GM18507 (cell line): Measurements from ENCODE around the gene METTL15.
A peak's percentile ranks its signal among the peaks of the same experiment; 100 is the strongest.
"Not testable (repeated sequence)": the region's sequence is repeated elsewhere in the genome, so short reads cannot be mapped to it uniquely, and the experiment has no call there.

Experiments
- DNase-seq: peaks from one replicate; pipeline ENCODE4 v3.0.0; 2011; ENCODE audit warnings: low read depth; ENCODE audit not compliant: insufficient read length; ENCODE audit errors: extremely low spot score
- FAIRE-seq: peaks from 2 replicates; lab custom pipeline; 2011; peaks lifted over from hg19 to GRCh38; lab: Jason Lieb, UNC

The METTL15 gene, protein sequence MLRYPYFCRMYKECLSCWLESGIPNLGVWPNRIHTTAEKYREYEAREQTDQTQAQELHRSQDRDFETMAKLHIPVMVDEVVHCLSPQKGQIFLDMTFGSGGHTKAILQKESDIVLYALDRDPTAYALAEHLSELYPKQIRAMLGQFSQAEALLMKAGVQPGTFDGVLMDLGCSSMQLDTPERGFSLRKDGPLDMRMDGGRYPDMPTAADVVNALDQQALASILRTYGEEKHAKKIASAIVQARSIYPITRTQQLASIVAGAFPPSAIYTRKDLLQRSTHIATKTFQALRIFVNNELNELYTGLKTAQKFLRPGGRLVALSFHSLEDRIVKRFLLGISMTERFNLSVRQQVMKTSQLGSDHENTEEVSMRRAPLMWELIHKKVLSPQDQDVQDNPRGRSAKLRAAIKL

DNA sequence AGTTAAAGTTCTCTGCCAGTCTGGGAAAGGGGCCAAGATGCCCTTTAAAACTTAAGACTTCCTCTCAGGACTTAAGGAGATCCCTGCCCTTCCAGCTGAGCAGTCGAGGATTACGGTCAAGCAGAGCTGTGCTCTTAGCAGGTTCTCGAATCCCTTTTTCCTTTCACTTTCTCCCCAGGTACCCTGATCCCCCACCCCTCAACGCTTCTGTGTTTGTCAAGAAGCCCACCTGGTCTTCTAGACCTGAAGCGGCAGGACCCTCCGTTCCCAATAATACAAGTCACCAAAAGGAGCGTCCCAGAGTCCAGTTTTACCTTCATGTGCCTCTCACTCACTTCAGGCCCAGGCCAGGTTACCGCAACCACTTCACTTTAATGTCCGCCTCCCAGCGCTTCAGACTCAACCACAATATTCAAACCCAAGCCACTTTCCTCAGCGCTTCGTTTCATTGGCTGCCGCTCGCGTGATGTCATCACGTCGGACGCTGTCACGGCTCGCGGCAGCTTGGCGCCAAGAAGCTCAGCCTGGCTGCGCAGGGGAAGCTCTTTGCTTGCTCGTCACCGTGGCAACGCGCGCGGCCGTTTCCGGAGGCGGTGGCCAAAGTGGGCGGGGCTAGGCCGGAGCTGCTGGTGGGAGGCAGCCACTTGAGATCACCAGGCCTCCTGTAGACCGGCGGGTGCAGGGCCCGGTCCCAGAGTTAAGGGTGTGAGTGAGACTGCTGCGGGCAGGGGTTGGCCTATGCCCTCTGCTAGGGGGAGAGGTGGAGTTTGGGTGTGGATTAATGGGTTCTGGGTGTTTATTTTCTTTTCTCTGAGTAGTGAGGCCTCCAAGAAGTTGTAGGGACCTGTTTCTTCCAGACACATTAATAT, at the start of gene METTL15, which contains the start of gene KIF18A:
Gene METTL15 (plus strand): TSS at position 639 of the 869 bp plus-strand sequence. CDS start 4,947 bp downstream, outside the sequence.
Gene KIF18A (minus strand): TSS at position 407 of the 869 bp plus-strand sequence. CDS start 10,209 bp downstream, outside the sequence.
- FAIRE-seq: peak; percentile 99
- peak; percentile 74 for DNase-seq

DNA sequence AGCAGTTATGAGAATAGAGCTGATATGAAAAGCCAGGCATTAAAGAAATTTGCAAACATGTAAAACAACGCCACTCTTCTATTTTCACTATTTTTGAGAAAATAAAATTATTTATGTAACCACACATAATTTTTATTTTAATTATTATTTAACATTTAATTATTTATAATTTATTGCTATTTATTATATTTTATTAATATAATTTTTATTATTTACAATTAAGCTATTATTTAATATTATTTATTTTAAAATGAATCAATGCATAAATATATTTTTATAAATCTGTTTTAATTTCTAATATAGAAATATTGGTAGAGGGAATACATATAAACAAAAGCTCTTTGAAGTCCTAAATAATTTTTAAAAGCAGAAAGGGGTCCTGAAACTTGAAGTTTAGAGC, 36.9 kb upstream of the METTL15 start:
- no peak for FAIRE-seq
- no peak for DNase-seq

DNA sequence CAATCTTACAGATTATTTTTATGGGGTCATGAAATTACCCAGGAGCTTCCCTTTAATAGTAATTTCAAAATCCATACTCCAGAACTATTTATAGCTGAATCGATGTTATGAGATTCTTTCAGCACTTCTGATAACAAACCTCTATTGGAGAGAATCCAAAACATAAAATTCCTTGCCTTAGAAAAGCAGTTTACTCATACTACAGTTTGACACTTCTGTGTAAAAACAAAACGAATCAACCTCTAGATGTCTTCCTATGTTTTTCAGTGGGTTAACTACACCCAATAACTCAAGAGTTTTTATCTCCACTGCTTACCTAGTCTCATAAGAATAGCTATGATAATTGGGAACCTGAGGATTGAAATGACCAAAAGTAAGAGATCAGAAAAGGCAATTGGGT, 35.9 kb upstream of the METTL15 start:
- DNase-seq: no peak
- FAIRE-seq: no peak

DNA sequence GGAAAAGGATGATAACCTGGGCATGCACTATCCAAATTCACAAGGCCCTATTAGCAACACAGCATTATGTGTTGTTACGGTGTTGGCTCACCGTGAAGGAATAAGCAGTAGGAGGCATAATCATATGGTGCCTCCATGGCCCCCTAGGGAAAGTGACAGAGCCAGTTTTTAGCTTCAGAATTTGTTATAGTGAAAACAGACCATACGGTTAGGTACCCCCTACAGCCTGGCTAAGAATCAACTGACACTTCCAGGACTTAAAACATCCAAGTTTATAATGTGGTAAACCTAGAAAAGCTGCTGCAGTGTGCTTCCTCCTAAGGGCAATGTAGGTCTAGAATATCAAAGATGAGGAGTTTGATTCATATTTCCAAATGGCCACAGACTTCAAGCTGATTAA, 30.7 kb upstream of the METTL15 start:
- FAIRE-seq (no peak), DNase-seq (no peak)

DNA sequence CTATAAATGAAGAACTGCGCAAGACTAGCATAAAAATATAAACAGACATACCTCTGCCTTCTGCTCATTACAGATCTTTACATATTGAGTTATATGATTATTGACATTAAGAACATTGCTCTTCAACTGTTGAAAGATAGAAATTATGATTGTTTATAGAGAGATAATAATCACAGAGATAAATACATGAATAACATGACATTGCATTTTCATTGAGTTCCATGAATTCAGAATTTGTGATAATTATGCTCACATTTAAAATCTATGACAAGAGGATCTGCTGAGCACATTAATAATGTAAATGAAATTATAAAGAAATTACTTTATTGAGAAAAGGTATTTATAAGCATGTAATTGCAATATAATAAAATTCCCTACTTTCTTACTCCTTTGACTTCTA, 25.1 kb upstream of the METTL15 start:
- FAIRE-seq (no peak), DNase-seq (no peak)

DNA sequence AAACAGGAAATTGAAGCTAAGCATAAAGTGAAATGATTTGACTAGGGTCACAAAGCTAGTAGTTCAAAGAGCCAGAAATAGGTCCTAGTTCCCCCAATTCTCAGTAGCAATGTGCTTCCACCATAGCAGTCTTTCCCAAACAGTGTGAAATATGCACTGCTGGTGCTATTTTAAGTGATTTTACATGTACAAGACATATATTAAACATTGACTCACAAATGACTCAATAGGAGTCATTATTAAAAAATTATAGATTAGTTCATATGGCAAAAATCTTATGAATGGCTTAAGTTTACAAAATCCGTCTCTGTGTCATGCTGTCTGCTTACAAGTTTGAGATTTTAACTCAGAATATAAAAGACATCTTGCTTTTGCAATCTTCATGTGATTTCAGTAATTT, 21.6 kb upstream of the METTL15 start:
- DNase-seq (no peak), FAIRE-seq (no peak)

DNA sequence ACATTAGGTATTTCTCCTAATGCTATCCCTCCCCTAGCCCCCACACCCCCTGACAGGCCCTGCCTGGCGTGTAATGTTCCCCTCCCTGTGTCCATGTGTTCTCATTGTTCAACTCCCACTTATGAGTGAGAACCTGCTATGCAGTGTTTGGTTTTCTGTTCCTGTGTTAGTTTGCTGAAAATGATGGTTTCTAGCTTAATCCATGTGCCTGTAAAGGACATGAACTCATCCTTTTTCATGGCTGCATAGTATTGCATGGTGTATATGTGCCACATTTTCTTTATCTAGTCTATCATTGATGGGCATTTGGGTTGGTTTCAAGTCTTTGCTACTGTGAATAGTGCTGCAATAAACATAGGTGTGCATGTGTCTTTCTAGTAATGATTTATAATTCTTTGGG, 21.0 kb upstream of the METTL15 start:
- FAIRE-seq, DNase-seq: not testable (repeated sequence)

DNA sequence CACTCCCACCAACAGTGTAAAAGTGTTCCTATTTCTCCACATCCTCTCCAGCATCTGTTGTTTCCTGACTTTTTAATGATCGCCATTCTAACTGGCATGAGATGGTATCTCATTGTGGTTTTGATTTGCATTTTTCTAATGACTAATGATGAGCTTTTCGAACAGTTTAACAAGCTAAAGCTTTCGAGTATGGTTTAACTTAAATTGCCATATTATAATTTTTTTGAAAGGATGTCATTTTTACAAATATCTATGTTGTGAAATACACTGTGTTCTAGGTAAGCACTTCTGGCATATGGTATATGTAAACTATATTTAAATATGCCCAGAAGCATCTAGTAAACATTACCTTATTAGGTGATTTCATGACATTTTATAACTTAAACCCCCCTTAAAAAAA, 20.5 kb upstream of the METTL15 start:
- DNase-seq, FAIRE-seq: not testable (repeated sequence)

DNA sequence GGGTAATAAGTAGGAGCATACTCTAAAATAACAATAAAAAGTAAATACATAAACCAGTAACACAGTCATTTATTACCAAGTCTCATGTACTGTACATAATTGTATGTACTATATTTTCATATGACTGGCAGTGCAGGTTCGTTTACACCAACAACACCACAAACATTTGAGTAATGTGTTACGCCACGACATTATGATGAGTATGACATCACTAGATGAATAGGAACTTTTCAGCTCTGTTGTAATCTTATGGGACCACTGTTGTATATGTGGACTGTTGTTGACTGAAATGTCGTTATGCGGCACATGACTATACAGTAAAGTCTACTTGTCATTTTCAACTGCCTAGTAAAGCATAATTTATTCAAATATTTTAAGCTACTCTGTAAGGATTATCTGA, 18.8 kb upstream of the METTL15 start:
- DNase-seq: no peak
- no peak for FAIRE-seq

DNA sequence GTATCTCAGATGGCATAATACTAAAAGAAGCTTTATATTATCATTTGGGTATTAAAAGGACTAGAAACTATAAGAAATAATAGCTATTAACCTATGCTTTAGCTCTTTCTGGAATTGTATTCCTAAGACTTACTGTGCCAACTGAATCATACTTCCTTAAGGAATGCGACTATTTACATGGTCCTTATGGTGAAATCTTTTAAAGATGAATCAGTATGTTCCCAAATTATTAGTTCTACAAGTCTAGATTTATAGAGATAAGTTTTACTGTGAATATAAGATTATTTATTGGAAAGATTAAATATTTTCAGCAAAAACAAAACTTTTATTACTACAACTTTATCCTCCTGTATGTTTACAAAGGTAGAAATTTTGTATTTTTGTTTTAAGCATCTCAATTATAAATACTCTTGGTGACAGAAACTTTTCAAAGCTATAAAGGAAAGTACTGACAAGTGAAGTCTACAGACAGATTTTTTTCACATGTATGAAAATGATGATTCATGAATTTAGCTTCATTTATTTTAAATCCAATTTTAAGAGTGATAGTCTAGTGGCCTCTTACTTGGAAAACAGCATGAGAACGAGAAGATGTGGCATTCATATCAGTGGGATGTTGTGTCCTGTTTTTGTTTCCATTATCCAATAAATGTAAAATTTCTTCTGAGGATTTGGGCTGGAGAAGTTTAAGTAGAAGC, 18.0 kb upstream of the METTL15 start:
- DNase-seq (no peak), FAIRE-seq (no peak)

DNA sequence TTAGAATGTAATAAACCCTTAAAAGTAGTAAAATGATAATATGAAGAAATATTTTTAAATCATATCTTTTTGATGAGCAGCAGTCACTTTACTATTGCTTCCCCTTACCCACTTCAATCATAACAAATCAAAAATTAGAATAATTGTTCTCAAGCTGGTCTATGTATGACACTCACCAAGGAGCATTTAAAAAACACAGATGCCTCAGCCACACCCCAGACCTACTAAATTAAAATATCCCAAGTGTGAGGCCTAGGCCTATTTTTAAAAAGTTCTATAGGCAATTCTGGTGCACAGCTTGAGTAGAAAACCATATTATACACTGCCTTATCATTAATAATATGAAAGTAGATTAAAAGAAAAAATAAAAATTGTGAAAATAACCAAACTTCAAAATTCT, 15.4 kb upstream of the METTL15 start:
- no peak for FAIRE-seq
- DNase-seq: no peak

DNA sequence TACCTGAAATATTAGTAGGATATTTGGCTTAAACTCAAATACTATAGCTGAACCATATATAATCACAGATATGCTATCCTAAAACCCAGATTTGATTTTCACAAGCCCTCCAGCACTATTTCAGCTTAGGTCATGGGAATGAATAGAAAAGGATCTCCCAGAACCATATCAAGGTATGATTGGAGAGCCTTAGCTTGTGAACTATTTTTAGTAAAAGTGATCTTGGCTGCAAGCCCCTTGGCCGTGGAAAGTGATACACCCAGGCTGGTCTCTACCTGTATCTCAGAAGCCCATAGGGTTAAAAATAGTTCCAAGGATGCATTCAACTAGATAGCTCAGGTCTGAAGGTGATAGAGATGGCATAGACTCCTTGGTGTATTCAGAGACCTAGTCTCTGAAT, 9.9 kb upstream of the METTL15 start:
- no peak for FAIRE-seq
- no peak for DNase-seq

DNA sequence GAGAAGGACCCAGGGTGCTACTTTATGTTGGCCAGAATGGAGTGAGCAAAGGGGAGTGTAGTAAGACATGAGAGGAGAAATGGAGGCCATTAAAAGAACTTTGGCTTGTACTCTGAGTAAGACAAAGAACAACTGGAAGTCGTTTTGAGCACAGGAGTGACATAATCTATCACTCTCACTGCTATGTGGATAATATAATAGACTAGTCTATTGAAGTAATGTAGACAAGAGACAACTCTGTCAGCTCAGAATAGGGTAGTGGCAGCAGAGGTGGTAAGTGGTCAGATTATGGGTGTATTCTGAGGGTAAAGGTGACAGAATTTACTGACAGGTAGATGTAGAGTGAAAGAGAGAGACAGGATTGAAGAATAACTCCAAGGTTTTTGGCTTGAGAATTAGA, 8.5 kb upstream of the METTL15 start:
- FAIRE-seq: no peak
- DNase-seq: no peak

DNA sequence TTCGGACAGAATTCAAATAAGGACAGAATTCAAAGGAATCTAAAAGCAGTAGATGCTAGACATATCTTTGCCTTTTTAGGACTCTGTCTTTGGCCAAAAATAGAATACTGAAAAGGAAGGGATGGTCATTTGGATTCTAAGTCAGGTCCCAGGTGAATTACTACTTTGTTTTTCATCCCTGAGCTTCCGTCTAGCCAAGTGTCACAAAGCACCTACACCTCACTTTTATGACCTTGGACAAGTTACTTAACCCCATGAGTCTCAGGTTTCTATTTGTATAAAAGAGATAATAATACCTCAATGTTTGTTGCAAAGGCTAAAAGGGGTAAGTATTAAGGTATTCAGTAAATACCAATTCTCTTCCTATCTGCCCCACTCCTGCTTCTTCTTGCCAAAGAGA, 7.5 kb upstream of the METTL15 start:
- DNase-seq (no peak), FAIRE-seq (no peak)

DNA sequence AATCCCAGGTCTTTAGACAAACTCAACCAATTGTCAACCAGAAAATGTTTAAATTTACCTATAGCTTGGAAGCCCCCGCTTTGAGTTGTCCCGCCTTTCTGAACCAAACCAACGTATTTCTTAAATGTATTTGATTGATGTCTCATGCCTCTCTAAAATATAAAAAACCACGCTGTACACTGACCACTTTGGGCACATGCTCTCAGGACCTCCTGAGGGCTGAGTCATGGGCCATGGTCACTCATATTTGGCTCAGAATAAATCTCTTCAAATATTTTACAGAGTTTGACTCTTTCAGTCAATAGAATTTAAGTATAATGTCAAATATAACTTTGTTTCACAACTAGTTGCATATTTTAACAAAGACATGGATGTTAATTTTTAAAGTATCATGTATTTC, 5.9 kb upstream of the METTL15 start:
- FAIRE-seq, DNase-seq: not testable (repeated sequence)

DNA sequence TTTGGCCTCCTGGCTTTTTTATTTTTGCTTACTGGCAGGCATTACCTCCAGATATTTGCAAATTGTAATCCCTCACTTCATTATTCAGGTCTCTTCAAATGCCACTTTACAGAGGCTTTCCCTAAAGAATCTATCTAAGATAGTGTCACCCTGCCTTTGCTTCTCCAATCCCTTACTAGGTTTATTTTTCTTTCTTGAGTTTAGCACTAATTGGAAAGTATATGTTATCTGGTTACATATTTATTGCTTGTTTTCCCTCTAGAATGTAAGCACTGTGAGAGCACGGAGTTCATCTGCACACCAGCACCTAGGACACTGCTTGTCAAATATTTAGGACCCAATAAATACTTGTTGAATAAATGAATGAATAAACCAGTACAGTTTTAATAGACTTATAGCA, 3.8 kb upstream of the METTL15 start:
- FAIRE-seq (no peak), DNase-seq (no peak)

DNA sequence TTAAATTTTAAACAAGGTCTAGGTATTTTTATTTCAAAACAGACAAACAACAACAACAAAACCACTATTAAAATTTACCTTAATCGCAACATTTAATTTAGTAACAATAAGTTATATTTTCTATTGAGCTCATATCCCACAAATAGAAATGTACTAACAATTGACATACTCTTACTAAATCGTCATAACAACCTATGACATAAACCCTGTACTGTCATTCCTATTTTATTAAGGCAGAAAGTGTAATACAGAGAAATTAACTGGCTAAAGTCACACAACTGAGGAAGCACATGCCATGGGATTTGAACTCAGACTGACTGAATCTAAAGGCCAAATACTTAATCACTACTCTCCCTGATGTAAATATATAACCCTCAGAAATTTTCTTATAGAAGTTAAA, 3.2 kb upstream of the METTL15 start:
- FAIRE-seq: no peak

DNA sequence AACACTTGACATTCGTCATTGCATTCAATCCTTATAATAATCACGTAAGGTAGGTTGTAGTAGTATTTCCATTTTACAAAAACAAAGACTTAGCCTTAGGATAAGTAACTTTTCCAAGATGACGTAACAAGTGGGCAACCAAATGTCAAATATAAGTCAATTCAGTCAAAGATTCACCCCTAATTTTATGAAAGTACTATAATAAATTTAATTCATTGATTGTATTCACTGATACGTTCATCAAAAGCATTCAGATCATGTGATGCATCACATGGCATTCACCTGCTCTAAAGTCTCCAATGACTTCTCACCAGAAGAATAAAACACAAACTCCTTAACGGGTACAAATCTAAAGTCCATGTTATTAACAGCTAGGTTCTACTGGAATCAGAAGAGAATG, 2.3 kb upstream of the METTL15 start:
- DNase-seq (no peak), FAIRE-seq (no peak)

More for the DNA sequence above, 3.2 kb upstream of the METTL15 start:
- no peak for DNase-seq

DNA sequence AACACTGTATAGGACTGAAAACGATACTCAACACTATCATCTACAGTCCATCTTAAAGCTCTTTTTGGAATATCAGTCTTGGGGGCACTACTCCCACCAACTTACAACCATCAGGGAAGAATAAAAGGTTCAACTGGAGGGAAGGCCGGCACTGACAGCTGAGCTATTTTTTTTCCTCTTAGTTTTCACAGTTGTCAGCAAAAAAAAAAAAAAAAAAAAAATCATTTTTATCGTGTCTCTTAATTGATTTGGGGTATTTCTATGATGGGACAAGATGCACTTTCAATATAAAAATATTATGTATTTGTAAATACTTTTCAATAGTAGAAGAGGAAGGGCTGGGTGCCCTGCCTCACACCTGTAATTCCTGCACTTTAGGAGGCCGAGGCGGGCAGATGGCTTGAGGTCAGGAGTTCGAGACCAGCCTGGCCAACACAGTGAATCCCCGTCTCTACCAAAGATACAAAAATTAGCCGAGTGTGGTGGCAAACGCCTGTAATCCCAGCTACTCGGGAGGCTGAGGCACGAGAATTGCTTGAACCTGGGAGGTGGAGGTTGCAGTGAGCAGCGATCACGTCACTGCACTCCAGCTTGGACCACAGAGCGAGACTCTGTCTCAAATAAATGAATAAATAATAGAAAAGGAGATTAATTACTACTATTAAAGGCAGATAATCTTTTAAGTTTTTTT, 1.7 kb upstream of the METTL15 start:
- DNase-seq: no peak
- FAIRE-seq: no peak
